Central memory CD4-positive, alpha-beta T cell (primary cell): ENCODE data around the gene PLCB4.
"Not testable (repeated sequence)": the region's sequence is repeated elsewhere in the genome, so short reads cannot be mapped to it uniquely, and the experiment has no call there.

Experiments
- DNase-seq: peaks from one replicate; pipeline ENCODE4 v3.0.0; 2022

The PLCB4 gene

DNA sequence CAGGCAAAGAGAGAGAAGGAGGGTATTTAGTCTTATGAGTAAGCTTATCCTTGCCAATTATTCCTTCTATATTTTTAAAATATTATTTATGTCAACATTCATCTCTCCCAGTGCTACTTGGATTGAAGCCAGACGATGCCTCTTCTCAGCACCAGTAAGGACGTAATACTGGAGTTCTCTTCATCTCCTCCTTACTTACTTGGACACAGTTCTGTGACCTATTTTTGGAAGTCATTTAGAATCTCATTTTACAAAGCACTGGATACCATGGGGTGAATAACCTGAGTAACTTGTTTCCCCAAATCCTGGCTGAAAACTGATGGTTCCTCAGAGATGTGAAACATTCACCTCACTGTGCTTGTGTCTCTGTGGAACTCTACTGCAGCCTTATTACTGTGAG lies 308.1 kb downstream of the PLCB4 start:
- no peak for DNase-seq

- DNase-seq: not testable (repeated sequence)
Measured at GRCh38 chr20:9385345-9386310, 316.7 kb downstream of the PLCB4 start.

DNA sequence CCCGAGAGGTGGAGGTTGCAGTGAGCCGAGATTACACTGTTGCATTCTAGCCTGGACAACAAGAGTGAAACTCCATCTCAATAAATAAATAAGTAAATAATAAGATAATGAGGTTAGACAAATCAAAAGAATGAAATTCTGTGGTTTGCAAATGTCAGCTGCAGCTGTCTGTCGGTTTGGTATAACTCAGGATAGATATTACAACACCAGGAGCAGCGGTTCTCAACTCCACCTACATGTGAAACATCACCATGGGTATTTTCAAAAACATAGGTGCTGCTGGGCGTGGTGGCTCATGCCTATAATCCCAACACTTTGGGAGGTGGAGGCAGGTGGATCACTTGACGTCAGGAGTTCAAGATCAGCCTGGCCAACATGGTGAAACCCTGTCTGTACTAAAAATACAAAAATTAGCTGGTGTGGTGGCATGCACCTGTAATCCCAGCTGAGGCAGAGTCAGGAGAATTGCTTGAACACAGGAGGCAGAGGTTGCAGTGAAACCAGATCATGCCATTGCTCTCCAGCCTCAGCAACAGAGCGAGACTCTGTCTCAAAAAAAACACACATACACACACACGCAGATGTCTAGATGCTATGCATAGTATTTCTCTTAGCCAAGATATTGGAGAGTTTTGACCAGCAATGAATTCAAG lies 319.4 kb downstream of the PLCB4 start:
- no peak for DNase-seq

DNA sequence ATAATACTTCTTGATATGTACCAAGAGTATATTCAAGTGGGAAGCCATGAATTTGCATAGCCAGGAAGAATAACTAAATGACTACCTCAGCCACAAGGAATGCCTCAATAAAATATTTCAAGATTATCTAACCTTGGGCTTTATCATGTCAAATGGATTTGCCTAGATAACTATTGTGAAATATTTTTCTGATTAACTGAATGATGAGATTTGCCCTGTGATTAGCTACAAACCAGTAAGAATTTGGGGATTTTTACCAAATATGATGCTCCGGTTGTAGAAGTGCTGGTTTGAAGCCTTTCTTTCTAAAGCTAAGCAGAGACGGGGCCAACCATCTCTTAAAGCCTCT lies 319.9 kb downstream of the PLCB4 start:
- no peak for DNase-seq

GRCh38 chr20:9389346-9389745 lies 320.5 kb downstream of the PLCB4 start:
- no peak for DNase-seq

GRCh38 chr20:9390441-9390840 lies 321.6 kb downstream of the PLCB4 start:
- no peak for DNase-seq

GRCh38 chr20:9392892-9393857 lies 324.3 kb downstream of the PLCB4 start:
- DNase-seq: no peak

- DNase-seq: no peak
Measured at GRCh38 chr20:9395971-9396370, 327.1 kb downstream of the PLCB4 start.

- DNase-seq: no peak
Measured at GRCh38 chr20:9397928-9398327, 329.0 kb downstream of the PLCB4 start.

DNA sequence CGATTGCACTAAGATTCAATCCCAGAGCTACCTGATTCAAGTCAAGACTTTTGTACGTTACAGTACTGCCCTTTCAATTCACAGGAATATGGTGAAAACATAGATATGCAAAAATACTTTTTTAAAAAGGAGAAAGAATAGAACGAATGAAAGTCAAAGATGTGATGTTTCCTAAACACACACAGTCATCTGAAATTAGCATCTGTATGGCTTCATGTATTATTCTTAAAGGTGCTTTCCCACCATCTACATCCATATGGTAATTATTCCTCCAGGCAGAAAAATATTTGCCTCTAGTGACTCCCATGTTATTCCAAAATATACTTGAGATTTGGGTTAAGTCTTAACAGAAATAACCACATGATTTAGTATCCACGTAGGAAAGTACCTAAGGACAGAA lies 330.0 kb downstream of the PLCB4 start:
- no peak for DNase-seq

DNA sequence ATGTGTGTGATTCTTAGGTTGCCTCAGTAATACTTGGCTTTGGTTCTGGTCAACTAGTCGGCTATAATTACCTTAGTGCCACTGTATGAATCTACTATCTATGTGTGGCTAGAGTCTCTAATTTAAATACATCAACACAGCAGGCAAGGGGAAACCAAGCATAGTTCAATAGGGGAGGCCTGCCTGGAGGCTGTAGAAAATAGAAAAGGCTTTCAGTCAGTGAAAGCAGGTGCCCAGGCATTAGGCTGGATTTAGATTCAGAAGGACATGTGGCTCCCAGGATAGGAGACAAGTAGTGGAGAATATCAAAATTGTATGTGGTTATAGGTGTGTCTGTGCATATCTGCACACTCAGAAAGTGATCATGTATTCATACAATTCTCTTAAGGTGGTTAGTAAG lies 330.4 kb downstream of the PLCB4 start:
- DNase-seq: no peak

- DNase-seq: no peak
Measured at GRCh38 chr20:9400171-9401025, 331.5 kb downstream of the PLCB4 start.

DNA sequence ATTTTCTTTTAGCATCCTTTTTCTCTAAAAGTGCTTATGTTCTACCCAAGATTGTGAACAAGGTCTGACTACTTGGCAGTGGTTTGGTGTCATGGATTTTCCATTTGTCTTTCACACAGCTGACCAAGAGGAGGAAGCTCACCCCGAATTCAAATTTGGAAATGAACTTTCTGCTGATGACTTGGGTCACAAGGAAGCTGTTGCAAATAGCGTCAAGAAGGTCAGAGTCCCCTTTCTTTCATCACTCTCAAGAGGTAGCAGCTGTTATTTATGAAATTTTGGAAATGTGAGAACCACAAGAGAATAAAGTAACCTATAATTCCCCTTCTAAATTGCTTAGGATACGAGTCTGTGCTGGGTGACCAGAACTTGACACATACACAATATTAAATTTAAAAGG lies 332.5 kb downstream of the PLCB4 start:
- DNase-seq: no peak

GRCh38 chr20:9402141-9402540 lies 333.3 kb downstream of the PLCB4 start:
- no peak for DNase-seq

DNA sequence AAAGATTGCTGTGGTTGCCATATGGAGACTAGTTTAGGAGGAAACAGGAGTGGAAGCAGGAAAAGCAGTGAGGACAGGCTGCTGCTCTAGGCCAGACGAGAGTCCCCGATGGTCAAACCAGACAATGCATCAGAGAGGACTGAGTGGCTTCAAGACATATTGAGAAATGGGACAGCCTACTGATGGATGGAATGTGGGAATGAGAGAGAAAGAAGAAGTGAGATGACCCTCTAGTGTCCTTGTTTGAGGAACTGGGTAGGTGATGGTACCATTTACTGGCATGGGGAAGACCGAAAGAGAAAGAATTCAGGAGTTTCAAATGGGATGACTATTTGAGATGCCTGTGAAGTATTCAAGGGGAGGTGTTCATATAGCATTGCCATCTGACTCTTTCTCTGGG lies 333.7 kb downstream of the PLCB4 start:
- no peak for DNase-seq

GRCh38 chr20:9403448-9403847 lies 334.6 kb downstream of the PLCB4 start:
- DNase-seq: no peak

DNA sequence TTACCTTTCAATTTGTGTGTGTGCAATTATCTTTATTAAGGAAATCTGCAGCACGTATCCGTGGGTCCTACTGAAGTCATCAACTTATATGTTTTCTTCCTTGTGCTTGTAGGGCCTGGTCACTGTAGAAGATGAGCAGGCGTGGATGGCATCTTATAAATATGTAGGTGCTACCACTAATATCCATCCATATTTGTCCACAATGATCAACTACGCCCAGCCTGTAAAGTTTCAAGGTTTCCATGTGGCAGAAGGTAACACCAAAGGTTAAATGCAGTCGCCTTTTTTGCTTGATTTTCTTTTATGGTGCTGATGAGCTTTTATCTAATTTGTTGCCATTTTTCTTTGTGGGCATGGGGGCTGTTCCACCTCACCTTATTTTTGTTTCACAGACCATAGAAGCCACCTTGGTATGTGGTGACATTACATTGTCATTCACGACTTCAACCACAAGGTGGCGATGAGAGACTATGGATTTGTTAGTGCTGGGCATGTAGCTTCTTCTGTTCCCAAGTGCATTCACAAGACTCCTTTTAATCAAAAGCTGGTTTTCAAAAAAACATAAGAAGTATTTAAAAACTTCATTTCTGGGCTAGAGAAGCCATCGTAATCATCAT lies 339.0 kb downstream of the PLCB4 start:
- DNase-seq: peak; percentile 3

GRCh38 chr20:9408422-9409300 lies 339.8 kb downstream of the PLCB4 start:
- DNase-seq: no peak

DNA sequence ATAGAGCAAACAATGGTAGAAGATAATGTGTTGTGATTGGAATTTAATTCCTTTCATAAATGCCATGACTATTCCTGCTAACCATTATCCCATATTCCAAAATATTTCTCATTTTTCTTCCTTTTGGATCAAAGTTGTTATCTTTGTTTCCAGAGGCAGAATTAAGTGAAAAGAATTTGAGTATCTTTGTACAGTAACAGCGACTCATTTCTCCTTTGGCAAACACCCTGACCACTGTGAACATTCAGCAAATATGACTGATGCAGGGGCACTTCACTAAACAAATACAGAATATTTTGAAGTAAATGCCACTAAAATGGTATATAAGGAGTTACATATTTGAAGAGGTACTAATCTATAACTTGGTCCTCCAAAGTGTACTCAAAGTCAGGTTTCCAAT lies 340.5 kb downstream of the PLCB4 start:
- no peak for DNase-seq

GRCh38 chr20:9409981-9410380 lies 341.1 kb downstream of the PLCB4 start:
- DNase-seq: no peak

DNA sequence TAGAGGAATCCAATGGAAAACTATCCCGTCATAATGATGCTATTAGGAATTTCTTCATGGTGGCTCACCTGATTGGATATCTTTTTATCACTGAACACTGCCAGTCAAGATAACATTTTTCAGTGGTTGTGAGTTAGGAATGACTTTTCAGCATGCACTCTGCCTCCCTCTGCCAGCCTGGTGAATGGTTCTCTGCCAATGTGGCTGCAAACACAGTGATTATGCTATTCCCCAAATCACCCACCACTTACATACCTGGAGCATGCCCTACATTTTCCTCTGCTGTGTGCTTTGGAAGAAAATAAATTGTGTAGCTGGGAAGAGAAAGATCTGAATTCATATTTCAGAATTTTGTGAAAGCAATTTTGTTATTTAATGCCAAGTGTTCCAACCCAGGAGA lies 342.9 kb downstream of the PLCB4 start:
- DNase-seq: no peak
